Smooth muscle cell of bladder (primary cell): ENCODE results near the gene HMCES. TPM values are rescaled to one million over a fixed set of nuclear protein-coding genes. Genes with fewer than 3 reads are reported as not detected.

Experiments used
- total RNA-seq: library from RNA; depleted of rRNA; stranded (reverse); fragments of >200 nt; gene quantifications from 2 replicates; pipeline ENCODE4 v1.2.3, GENCODE V29; 2014

HMCES gene, protein sequence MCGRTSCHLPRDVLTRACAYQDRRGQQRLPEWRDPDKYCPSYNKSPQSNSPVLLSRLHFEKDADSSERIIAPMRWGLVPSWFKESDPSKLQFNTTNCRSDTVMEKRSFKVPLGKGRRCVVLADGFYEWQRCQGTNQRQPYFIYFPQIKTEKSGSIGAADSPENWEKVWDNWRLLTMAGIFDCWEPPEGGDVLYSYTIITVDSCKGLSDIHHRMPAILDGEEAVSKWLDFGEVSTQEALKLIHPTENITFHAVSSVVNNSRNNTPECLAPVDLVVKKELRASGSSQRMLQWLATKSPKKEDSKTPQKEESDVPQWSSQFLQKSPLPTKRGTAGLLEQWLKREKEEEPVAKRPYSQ
- total RNA-seq, result 15.8 and 16.1 TPM in 2 replicates

DNA sequence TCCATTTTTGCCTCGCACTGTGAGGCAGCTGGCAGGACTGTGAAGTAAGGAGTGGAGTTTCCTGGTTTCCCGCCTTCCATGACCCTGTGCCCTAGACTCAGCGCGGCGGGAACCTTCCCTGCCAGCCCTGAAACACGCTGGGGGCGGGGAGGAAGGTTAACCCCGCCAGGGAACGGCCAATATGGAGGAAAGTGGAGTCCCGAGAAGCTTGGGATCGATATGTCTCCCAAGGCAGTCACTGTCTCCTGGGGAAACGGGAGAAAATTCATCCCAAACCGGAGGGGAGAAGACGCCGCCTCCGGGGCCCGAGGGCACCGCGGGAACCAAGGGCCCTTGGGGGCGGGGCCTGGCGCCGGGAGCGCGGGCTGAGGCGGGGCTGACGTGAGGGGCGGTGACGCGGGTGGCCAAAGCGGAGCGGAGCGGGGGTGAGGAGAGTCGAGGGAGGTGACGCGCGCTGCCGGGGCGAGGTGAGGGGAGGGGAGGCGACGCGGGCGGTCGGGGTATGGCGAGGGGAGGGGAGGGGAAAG lies at the start of gene HMCES:
TSS of gene HMCES (plus strand) at position 432 of the 527 bp plus-strand sequence. CDS start 863 bp downstream, outside the sequence.

DNA sequence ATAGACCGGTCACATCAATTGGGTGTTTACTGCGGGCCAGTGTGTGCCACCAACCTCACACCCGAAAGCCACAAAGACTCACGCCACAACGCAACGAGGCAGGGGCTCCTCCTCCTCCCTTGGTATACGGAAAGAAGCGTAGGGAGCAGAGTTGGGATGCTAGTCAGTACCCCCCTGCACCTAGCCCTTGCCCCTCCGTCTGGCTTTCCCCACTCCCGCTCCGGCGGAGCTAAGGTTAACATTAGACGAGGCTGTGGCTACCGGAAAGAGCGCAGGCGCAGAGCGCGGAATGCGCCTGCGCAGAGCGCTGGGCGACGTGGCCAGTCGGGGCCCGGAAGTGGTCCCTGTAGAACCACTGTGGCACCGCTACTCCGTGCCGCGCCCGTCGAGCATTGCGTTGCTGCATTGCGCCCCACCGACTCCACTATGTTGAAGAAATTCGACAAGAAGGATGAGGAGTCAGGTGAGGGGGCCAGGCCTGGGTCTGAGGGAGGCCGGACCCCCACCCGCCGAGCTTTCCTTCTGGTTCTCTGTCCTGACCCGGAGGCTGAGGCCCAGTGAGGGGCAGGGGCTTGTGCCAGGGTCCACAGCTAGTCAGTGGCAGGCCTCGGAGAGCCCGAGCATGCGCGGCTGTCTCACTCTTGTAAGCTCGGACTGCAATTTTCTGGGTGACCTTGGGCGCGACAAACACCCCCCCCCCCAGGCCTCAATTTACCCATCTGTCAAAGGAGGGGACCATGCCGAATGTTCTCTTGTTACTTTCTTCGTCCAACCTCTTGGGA lies 29.2 kb upstream of the HMCES start, which contains the start of gene COPG1:
TSS of gene COPG1 (plus strand) at position 323 of the 782 bp plus-strand sequence. CDS start at position 427, 104 bp downstream.

Other genes starting within 250 kb of the HMCES start
- gene GP9, start 218.1 kb upstream of the HMCES start, total RNA-seq, result not detected in 2 replicates
- gene RAB43, start 157.1 kb upstream of the HMCES start, total RNA-seq, result 14.3 and 15.1 TPM in 2 replicates
- gene ISY1, start 117.8 kb upstream of the HMCES start, total RNA-seq, result 31.6 and 31.7 TPM in 2 replicates
- gene CNBP, start 95.0 kb upstream of the HMCES start, total RNA-seq, result 265 and 277 TPM in 2 replicates
- gene COPG1, start 29.3 kb upstream of the HMCES start, total RNA-seq, result 502 and 503 TPM in 2 replicates
- under 0.01 and 0.09 TPM in 2 replicates for gene EFCAB12, start 149.8 kb downstream of the HMCES start, total RNA-seq
- 30.0 and 38.7 TPM in 2 replicates for gene MBD4, start 161.1 kb downstream of the HMCES start, total RNA-seq
- 20.2 and 26.9 TPM in 2 replicates for gene IFT122, start 161.4 kb downstream of the HMCES start, total RNA-seq
- not detected in 2 replicates for gene RHO, start 249.8 kb downstream of the HMCES start, total RNA-seq